K562 (cell line): Measurements from ENCODE around the gene PTAR1. TPM values are rescaled to one million over a fixed set of nuclear protein-coding genes. Genes with fewer than 3 reads are reported as not detected.
A peak's percentile ranks its signal among the peaks of the same experiment; 100 is the strongest.

Experiments
- ATAC-seq: fragments of 200-7000 bp; cut with Tn5 transposase; 3 replicates; pipeline ENCODE4 v1.9.1; 2020; ENCODE audit warnings: moderate library complexity
- BruUV-seq: library from RNA; stranded (reverse); fragments of 400-500 nt; replicated peaks from 2 replicates; lab custom pipeline; 2021; lab: Mats Ljungman, UMichigan
- CTCF ChIA-PET: fragments of 300-600 bp; formaldehyde crosslinking; extraction: SDS; loops from one replicate; lab custom pipeline; 2021; ENCODE audit warnings: low intra/inter-chr PET ratio; lab: Yijun Ruan, JAX
- POLR2A ChIA-PET: fragments of 300-600, 350-650 bp; sonication (Branson Sonifier 250); formaldehyde crosslinking; extraction: SDS; loops from one replicate; lab custom pipeline; 2021; ENCODE audit warnings: antibody characterized with exemption, inconsistent platforms; lab: Yijun Ruan, JAX
- DNase-seq, 4 experiments: peaks; one replicate each; pipeline versions ENCODE4 v3.0.0 to v3.0.0-alpha.2; 2011 to 2018; ENCODE audit warnings: low spot score in 3 of 4, mixed read lengths in 3 of 4; ENCODE audit errors: extremely low read depth in 1 of 4
- FAIRE-seq: peaks from 2 replicates; lab custom pipeline; 2011; peaks lifted over from hg19 to GRCh38; lab: Jason Lieb, UNC
- H2AFZ ChIP-seq: 2 replicates; pipeline ENCODE4 v1.6.0; 2011; ENCODE audit warnings: low read depth, low read length, control low read depth, inconsistent platforms
- H3K27ac ChIP-seq: fragments of 200-600 bp; 3 replicates; pipeline ENCODE4 v1.8.0; 2011; ENCODE audit warnings: low read depth, mild to moderate bottlenecking, control low read depth, inconsistent platforms, low read length, moderate library complexity, mixed read lengths; ENCODE audit errors: extremely low read depth
- H3K27me3 ChIP-seq, 2 experiments: fragments of 300-600 bp in 1 of 2; 2 replicates in 1 of 2; 3 replicates in 1 of 2; pipeline versions ENCODE4 v1.6.0 to v1.8.0; 2011; ENCODE audit warnings: inconsistent platforms in 2 of 2, low read length in 2 of 2, mild to moderate bottlenecking in 1 of 2, mixed read lengths in 1 of 2, moderate library complexity in 1 of 2; ENCODE audit not compliant: control insufficient read depth in 2 of 2, insufficient read depth in 2 of 2
- H3K36me3 ChIP-seq: fragments of 300-600 bp; 3 replicates; pipeline ENCODE4 v1.8.0; 2011; ENCODE audit warnings: mild to moderate bottlenecking, low read length, inconsistent platforms; ENCODE audit not compliant: control insufficient read depth, insufficient read depth
- H3K4me1 ChIP-seq, 2 experiments: fragments of 200-600 bp in 1 of 2; replicated peaks in 1 of 2; 2 replicates in 1 of 2; 3 replicates in 1 of 2; pipeline versions ENCODE4 v1.5.1 to v1.8.0; 2011; ENCODE audit warnings: inconsistent platforms in 2 of 2, low read length in 2 of 2, mild to moderate bottlenecking in 1 of 2, mixed read lengths in 1 of 2, moderate library complexity in 1 of 2; ENCODE audit not compliant: control insufficient read depth in 2 of 2, insufficient read depth in 2 of 2
- H3K4me2 ChIP-seq: 2 replicates; pipeline ENCODE4 v1.6.1; 2011; ENCODE audit warnings: low read length, control low read depth, inconsistent platforms, mixed read lengths; ENCODE audit not compliant: insufficient read depth
- H3K4me3 ChIP-seq: fragments of 200-600 bp; sonication (generic), shearing (Covaris generic); 2 replicates; pipeline ENCODE4 v1.5.1; 2016; ENCODE audit warnings: control low read depth, inconsistent platforms
- H3K79me2 ChIP-seq: fragments of 200-600 bp; 3 replicates; pipeline ENCODE4 v1.8.0; 2011; ENCODE audit warnings: low read length, inconsistent platforms; ENCODE audit not compliant: control insufficient read depth, insufficient read depth
- H3K9ac ChIP-seq, 2 experiments: 2 replicates each; pipeline versions ENCODE4 v1.6.0 to v1.6.1; 2011; ENCODE audit warnings: low read depth in 2 of 2, low read length in 2 of 2, control low read depth in 1 of 2, inconsistent platforms in 1 of 2, mild to moderate bottlenecking in 1 of 2, mixed read lengths in 1 of 2; ENCODE audit not compliant: insufficient read depth in 1 of 2
- H3K9me1 ChIP-seq: one replicate; pipeline ENCODE4 v1.6.0; 2011; ENCODE audit warnings: inconsistent platforms, mild to moderate bottlenecking, low read length, moderate library complexity; ENCODE audit not compliant: control insufficient read depth, insufficient read depth
- H3K9me3 ChIP-seq: replicated peaks from 2 replicates; pipeline ENCODE4 v1.5.1; 2011; ENCODE audit warnings: low read depth, low read length, inconsistent platforms; ENCODE audit not compliant: control insufficient read depth, insufficient read depth
- H4K20me1 ChIP-seq: replicated peaks from 2 replicates; pipeline ENCODE4 v1.6.1; 2011; ENCODE audit warnings: low read length, inconsistent platforms, mixed read lengths; ENCODE audit not compliant: control insufficient read depth, insufficient read depth
- SPI1 ChIP-seq: IDR thresholded peaks from 2 replicates; pipeline ENCODE4 v1.6.1; 2011; ENCODE audit warnings: low read depth, low read length, control low read depth, borderline replicate concordance
- WGBS: fragments of 100-300 bp; shearing (Covaris generic); methylation state at CpG from one replicate; pipeline ENCODE4 v1.1.6; 2016; ENCODE audit warnings: low coverage, mixed read lengths; ENCODE audit not compliant: insufficient coverage; ENCODE audit errors: missing lambda C conversion rate; 5-methylcytosine and 5-hydroxymethylcytosine counted together
- in situ Hi-C: fragments of 300-500 bp; cut with MboI; formaldehyde crosslinking; loops from 4 replicates; pipeline ENCODE4 v1.15.0; 2018; ENCODE audit warnings: inconsistent platforms, mixed read lengths
- intact Hi-C: fragments of 100-400 bp; cut with micrococcal nuclease; formaldehyde crosslinking; loops from 2 replicates; pipeline ENCODE4 v1.14.2; 2022
- polyA plus RNA-seq, 8 experiments: library from polyadenylated mRNA; depleted of rRNA in 4 of 8; stranded (reverse) in 5 of 8; unstranded in 3 of 8; fragments of >200 nt; fragmentation: Nextera tagmentation in 2 of 8; fragmentation: Illumina TruSeq in 1 of 8; extraction: Ambion mirVana in 2 of 8; extraction: Trizol in 1 of 8; gene quantifications; 2 replicates each; pipeline versions ENCODE4 v1.2.1 to v1.2.3, GENCODE V29; 2011 to 2014; ENCODE audit warnings: inconsistent platforms in 1 of 8, missing spikeins in 1 of 8
- total RNA-seq, 7 experiments: library from RNA; depleted of rRNA in 6 of 7; stranded (reverse); fragments of >200 nt in 6 of 7; fragmentation: Illumina TruSeq in 2 of 7; extraction: Trizol in 2 of 7; gene quantifications; 2 replicates each; pipeline versions ENCODE4 v1.2.1 to v1.2.3, GENCODE V29; 2011 to 2021; ENCODE audit warnings: low replicate concordance in 1 of 7
- TF ChIP-seq, protein P1 (sequence below), 3 experiments: IDR thresholded peaks in 2 of 3; conservative IDR thresholded peaks in 1 of 3; 2 replicates each; pipeline ENCODE4 v1.5.1; 2011 to 2012; ENCODE audit warnings: low read length in 3 of 3, mild to moderate bottlenecking in 3 of 3, control low read depth in 2 of 3, improper control_type of control experiment in 1 of 3, inconsistent platforms in 1 of 3, low read depth in 1 of 3, mixed read lengths in 1 of 3, moderate library complexity in 1 of 3; ENCODE audit not compliant: insufficient read depth in 2 of 3

PTAR1 gene
- total and polyA plus RNA-seq, 9 of the 15 experiments (the other 6 are each of a cell fraction or from before 2014, with no cell fraction given), result 10.1 to 48.0 (median 28.0) TPM

DNA sequence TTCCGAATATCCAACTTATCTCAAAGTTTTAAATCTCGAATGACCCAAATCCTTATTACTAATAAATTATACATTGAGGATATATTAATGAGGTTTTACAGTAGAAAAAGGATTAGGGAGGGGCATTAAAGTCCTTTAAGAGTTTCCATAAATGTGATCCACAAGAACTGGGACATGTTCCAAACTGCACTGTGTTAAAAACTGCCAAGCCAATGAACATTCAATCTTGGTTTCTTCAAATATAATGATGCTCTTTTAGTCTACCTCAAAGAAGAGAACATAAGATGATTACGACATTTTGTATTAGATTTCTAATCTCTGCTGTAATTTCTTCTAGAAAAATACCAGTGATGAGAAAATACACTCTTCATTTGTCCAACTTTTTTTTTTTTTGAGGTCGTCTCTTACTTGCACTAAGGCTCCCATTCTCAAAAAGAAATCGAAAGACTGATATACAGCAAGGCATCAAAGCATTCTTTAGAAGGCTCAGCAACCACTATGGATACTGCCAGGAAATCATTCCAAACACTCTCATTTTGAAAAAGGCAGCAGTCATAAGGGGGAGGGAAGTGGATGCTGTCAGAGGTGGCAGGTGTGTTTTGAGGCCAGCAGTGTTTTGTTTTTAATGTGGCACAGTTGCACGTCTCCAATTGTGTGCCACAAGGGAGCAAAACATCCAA is 1.7 kb downstream of the PTAR1 start:
- peaks cover 27% of the 10 kb centered on the region for H3K36me3 ChIP-seq
- CTCF ChIA-PET, result no interaction called here
- in situ Hi-C loops, result no loop called here
- WGBS, result 29% methylated on average over 6 of the region's 6 CpGs
- peak overlapping the region; percentile 31 for H3K4me3 ChIP-seq
- peak overlapping the region; percentile 46 to 79 for H3K9ac ChIP-seq
- no peaks in the 10 kb centered on the region for H4K20me1 ChIP-seq
- intact Hi-C loops, result loop anchor here (5.0 kb wide), 1 partner anchor 86 kb away; the partner anchor contains the start of gene APBA1
- no peaks in the 10 kb centered on the region for H3K27me3 ChIP-seq
- peaks cover 0 to 4% of the 10 kb centered on the region in 2 experiments; a peak in 4 of 5 replicates for H3K4me1 ChIP-seq
- peak; percentile 55 for FAIRE-seq
- DNase-seq, result no peak
- TF ChIP-seq, protein P1, sequence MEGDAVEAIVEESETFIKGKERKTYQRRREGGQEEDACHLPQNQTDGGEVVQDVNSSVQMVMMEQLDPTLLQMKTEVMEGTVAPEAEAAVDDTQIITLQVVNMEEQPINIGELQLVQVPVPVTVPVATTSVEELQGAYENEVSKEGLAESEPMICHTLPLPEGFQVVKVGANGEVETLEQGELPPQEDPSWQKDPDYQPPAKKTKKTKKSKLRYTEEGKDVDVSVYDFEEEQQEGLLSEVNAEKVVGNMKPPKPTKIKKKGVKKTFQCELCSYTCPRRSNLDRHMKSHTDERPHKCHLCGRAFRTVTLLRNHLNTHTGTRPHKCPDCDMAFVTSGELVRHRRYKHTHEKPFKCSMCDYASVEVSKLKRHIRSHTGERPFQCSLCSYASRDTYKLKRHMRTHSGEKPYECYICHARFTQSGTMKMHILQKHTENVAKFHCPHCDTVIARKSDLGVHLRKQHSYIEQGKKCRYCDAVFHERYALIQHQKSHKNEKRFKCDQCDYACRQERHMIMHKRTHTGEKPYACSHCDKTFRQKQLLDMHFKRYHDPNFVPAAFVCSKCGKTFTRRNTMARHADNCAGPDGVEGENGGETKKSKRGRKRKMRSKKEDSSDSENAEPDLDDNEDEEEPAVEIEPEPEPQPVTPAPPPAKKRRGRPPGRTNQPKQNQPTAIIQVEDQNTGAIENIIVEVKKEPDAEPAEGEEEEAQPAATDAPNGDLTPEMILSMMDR (IDR thresholded peaks at IDR 0.05 in 2 of 3, conservative IDR thresholded peaks at IDR 0.05 in 1 of 3; ENCODE audit: insufficient read depth in 2 of 3, low read depth in 1 of 3, low read length in 3 of 3), result no peak
- TF ChIP-seq SPI1, result peak; percentile 41; the same call in 1 of the 2 replicates
- TF ChIP-seq, all 486 proteins: peak for 1
- Histone ChIP-seq H3K9me1 (no peaks in the 10 kb centered on the region), H3K27ac (0 out of 3 replicates have a peak overlapping the region, but pooled peaks have one; percentile 6), H3K9me3 (no peaks in the 10 kb centered on the region), H3K79me2 (peaks cover 65% of the 10 kb centered on the region), H3K4me2 (peak overlapping the region; percentile 75), H2AFZ (no peak overlapping the region)
- BruUV-seq, result no TSS peak
- ATAC-seq, result no peak
- POLR2A ChIA-PET, result no interaction called here
